ENCODE data around the gene GRPEL1. TPM values are rescaled to one million over a fixed set of nuclear protein-coding genes. Genes with fewer than 3 reads are reported as not detected.

The GRPEL1 gene
- total RNA-seq, result 25.6 and 38.0 TPM in 2 replicates

GRCh38 chr4:7067452-7068278 is at the start of gene GRPEL1:
TSS of gene GRPEL1 (minus strand) at chr4:7068064. CDS start at chr4:7068032, 32 bp downstream.

GRCh38 chr4:7043284-7044136 is 24.4 kb downstream of the GRPEL1 start, which contains the start of gene TADA2B:
TSS of gene TADA2B (plus strand) at chr4:7043372. CDS start at chr4:7043580, 208 bp downstream.

Other genes with a start within 250 kb of the GRPEL1 start
- gene TBC1D14, start 158.2 kb downstream of the GRPEL1 start, total RNA-seq, result 41.4 and 48.1 TPM in 2 replicates
- gene TADA2B, start 24.7 kb downstream of the GRPEL1 start, total RNA-seq, result 12.7 and 13.8 TPM in 2 replicates
- gene SORCS2, start 124.5 kb upstream of the GRPEL1 start, total RNA-seq, result 0.33 and 0.53 TPM in 2 replicates